Natural killer cell (primary cell): ENCODE results near the gene CDKL4. TPM values are rescaled to one million over a fixed set of nuclear protein-coding genes. Genes with fewer than 3 reads are reported as not detected.

Source experiments
- ATAC-seq, 3 donors: fragments of 150-1000 bp in 2 of 3; fragments of 200-7000 bp in 1 of 3; cut with Tn5 transposase; 1 replicate in 1 of 3; 2 replicates in 2 of 3; pipeline ENCODE4 v1.10.0; 2021; ENCODE audit warnings: mild to moderate bottlenecking in 2 of 3, moderate library complexity in 2 of 3
- DNase-seq, 2 donors: peaks; one replicate each; pipeline versions ENCODE4 v3.0.0 to v3.0.0-alpha.2; 2013 to 2021; ENCODE audit warnings: mixed read lengths in 1 of 2
- H3K27ac ChIP-seq: one replicate; pipeline ENCODE4 v1.5.1; 2013; ENCODE audit warnings: mild to moderate bottlenecking, low read length
- H3K27me3 ChIP-seq: one replicate; pipeline ENCODE4 v1.6.1; 2013; ENCODE audit warnings: low read length; ENCODE audit not compliant: control insufficient read depth, insufficient read depth
- H3K36me3 ChIP-seq: one replicate; pipeline ENCODE4 v1.6.1; 2013; ENCODE audit warnings: low read length; ENCODE audit not compliant: control insufficient read depth, insufficient read depth
- H3K4me1 ChIP-seq: one replicate; pipeline ENCODE4 v1.6.1; 2013; ENCODE audit warnings: low read length; ENCODE audit not compliant: control insufficient read depth, insufficient read depth
- H3K4me3 ChIP-seq: one replicate; pipeline ENCODE4 v1.5.1; 2013; ENCODE audit warnings: low read length
- H3K9me3 ChIP-seq: one replicate; pipeline ENCODE4 v1.6.1; 2013; ENCODE audit warnings: low read length; ENCODE audit not compliant: control insufficient read depth, insufficient read depth
- H3K27ac Mint-ChIP-seq, 2 donors: one replicate each; pipeline ENCODE4 v1.8.0; 2022; ENCODE audit warnings: mild to moderate bottlenecking in 2 of 2, mixed read lengths in 2 of 2, moderate library complexity in 1 of 2
- H3K27me3 Mint-ChIP-seq, 2 donors: one replicate each; pipeline ENCODE4 v1.8.0; 2022; ENCODE audit warnings: low read depth in 2 of 2, mixed read lengths in 2 of 2
- H3K36me3 Mint-ChIP-seq: one replicate; pipeline ENCODE4 v1.8.0; 2022; ENCODE audit warnings: mixed read lengths
- H3K4me1 Mint-ChIP-seq, 2 donors: one replicate each; pipeline ENCODE4 v1.8.0; 2022; ENCODE audit warnings: mixed read lengths in 2 of 2
- H3K4me3 Mint-ChIP-seq: one replicate; pipeline ENCODE4 v1.8.0; 2022; ENCODE audit warnings: mild to moderate bottlenecking, moderate library complexity, mixed read lengths
- H3K9me3 Mint-ChIP-seq, 2 donors: one replicate each; pipeline ENCODE4 v1.8.0; 2022; ENCODE audit warnings: mixed read lengths in 2 of 2
- WGBS: methylation state at CpG from one replicate; pipeline ENCODE4 v1.1.7; 2013; ENCODE audit warnings: missing lambda C conversion rate; ENCODE audit not compliant: insufficient coverage; 5-methylcytosine and 5-hydroxymethylcytosine counted together
- intact Hi-C: fragments of 100-400 bp; cut with micrococcal nuclease; formaldehyde crosslinking; loops from one replicate; pipeline ENCODE4 v1.14.2; 2022
- total RNA-seq, 4 donors: library from RNA; stranded (reverse); fragments of 120-200 nt in 1 of 4; gene quantifications; one replicate each; pipeline versions ENCODE4 v1.2.3 to v1.2.4, GENCODE V29; 2013 to 2022
- TF ChIP-seq, protein P1 (sequence below): fragments of 200-600 bp; IDR thresholded peaks from one replicate; pipeline ENCODE4 v1.8.0; 2022; ENCODE audit warnings: antibody characterized with exemption

The CDKL4 gene
- not detected for total RNA-seq
- 0.34 TPM for total RNA-seq (2013)

DNA sequence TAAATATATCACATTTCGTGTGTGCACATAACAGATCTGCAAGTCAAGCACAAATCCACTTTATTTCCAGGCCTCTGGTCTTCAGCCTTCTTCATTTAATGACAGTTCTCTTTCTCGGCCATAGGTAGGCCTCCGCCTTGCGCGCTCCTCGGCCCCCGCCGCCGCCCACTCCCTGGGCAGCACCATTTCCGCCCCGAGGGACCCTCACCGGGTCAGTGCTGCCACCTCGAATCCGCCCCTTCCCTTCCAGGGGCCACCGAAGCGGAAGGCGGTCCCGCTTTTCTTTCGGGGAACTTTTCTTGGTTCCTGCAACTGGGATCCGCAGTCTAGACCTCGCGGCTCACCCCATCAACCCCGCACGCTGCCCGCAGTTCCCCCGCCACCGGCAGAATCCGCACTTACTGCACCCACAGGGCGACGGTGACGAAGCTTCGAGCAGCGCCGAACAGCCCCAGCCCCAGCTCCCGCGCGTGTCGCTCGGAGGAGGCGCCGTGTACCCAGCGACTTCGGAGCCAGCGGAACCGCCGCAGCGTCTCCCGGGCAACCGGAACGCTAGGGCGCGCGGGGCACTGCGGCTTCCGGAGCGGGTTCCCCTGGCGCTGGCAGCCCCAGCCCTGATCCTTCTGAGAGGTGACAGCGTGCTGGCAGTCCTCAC lies at the start of gene CDKL4:
CDKL4 (minus strand) TSS at position 502 of the 655 bp plus-strand sequence.
- H3K4me3 ChIP-seq, result peak within 1 kb of the TSS; percentile 33

DNA sequence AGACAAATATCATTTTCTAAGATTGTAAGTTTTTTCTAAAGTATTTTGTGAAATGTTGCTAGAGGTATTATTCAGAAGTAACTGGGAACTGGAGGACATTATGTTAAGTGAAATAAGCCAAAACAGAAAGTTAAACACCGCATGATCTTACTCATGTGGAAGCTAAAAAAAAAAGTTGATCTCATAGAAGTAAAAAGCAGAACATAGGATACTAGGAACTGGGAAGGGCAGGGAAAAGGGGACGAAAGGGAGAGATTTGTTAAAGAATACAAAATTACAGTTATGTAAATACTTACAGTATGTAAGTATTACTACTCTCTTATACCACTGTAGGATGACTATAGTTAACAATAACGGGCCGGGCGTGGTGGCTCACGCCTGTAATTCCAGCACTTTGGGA lies 46.7 kb upstream of the CDKL4 start:
- H3K4me1 ChIP-seq, result no peaks in the 10 kb centered on the region
- ATAC-seq (no peak), DNase-seq (no peak)
- intact Hi-C loops, result no loop called here
- H3K4me3 ChIP-seq, result no peak overlapping the region
- H3K9me3 ChIP-seq, result no peaks in the 10 kb centered on the region
- H3K27me3 Mint-ChIP-seq, result no peaks in the 10 kb centered on the region
- H3K9me3 Mint-ChIP-seq, result no peaks in the 10 kb centered on the region
- H3K4me3 Mint-ChIP-seq, result no peak overlapping the region
- no peak overlapping the region for H3K27ac ChIP-seq
- TF ChIP-seq, protein P1, sequence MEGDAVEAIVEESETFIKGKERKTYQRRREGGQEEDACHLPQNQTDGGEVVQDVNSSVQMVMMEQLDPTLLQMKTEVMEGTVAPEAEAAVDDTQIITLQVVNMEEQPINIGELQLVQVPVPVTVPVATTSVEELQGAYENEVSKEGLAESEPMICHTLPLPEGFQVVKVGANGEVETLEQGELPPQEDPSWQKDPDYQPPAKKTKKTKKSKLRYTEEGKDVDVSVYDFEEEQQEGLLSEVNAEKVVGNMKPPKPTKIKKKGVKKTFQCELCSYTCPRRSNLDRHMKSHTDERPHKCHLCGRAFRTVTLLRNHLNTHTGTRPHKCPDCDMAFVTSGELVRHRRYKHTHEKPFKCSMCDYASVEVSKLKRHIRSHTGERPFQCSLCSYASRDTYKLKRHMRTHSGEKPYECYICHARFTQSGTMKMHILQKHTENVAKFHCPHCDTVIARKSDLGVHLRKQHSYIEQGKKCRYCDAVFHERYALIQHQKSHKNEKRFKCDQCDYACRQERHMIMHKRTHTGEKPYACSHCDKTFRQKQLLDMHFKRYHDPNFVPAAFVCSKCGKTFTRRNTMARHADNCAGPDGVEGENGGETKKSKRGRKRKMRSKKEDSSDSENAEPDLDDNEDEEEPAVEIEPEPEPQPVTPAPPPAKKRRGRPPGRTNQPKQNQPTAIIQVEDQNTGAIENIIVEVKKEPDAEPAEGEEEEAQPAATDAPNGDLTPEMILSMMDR, result no peak
- 100% methylated on average over 5 of the region's 6 CpGs for WGBS
- no peaks in the 10 kb centered on the region for H3K27me3 ChIP-seq
- H3K36me3 Mint-ChIP-seq, result no peaks in the 10 kb centered on the region
- no peak overlapping the region for H3K27ac Mint-ChIP-seq
- H3K36me3 ChIP-seq, result peaks cover 11% of the 10 kb centered on the region
- H3K4me1 Mint-ChIP-seq, result no peaks in the 10 kb centered on the region

More for the DNA sequence above, at the start of gene CDKL4:
- intact Hi-C loops, result no loop called here
- no peaks in the 10 kb centered on the region for H3K27me3 Mint-ChIP-seq
- H3K27ac ChIP-seq, result peak within 1 kb of the TSS; percentile 15
- no peaks in the 10 kb centered on the region for H3K9me3 Mint-ChIP-seq
- ATAC-seq (peak; percentile 69 to 80 (median 79)), DNase-seq (peak; percentile 27 to 43)
- TF ChIP-seq, protein P1, result no peak
- no peaks in the 10 kb centered on the region for H3K36me3 Mint-ChIP-seq
- peak within 1 kb of the TSS; percentile 92 for H3K4me3 Mint-ChIP-seq
- no peaks in the 10 kb centered on the region for H3K9me3 ChIP-seq
- peak within 1 kb of the TSS; percentile 70 to 84 for H3K27ac Mint-ChIP-seq
- H3K4me1 ChIP-seq, result peaks cover 7% of the 10 kb centered on the region
- peaks cover 14 to 19% of the 10 kb centered on the region in 2 donors for H3K4me1 Mint-ChIP-seq
- H3K27me3 ChIP-seq, result no peaks in the 10 kb centered on the region
- 71% methylated on average over 58 of the region's 58 CpGs for WGBS
- no peaks in the 10 kb centered on the region for H3K36me3 ChIP-seq

DNA sequence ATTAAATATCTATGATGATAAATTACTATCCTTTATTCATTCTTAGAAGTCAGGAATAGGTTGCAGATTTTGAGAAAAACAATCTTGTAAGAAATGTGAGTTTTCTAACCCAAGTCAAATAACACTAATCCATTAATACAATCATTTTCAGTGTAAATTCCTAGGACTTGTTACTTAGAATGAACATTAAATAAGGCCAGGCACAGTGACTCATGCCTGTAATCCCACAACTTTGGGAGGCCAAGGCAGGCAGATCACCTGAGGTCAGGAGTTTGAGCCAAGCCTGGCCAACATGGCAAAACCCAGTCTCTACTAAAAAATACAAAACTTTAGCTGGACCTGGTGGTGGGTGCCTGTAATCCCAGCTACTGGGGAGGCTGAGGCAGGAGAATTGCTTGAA lies 45.8 kb upstream of the CDKL4 start:
- ATAC-seq, result no peak
- Mint-ChIP-seq H3K27me3 (no peaks in the 10 kb centered on the region), H3K4me3 (no peak overlapping the region)

More for the DNA sequence above, 45.8 kb upstream of the CDKL4 start:
- Histone ChIP-seq H3K36me3 (peaks cover 13% of the 10 kb centered on the region), H3K4me1 (no peaks in the 10 kb centered on the region), H3K9me3 (no peaks in the 10 kb centered on the region), H3K27ac (no peak overlapping the region), H3K4me3 (no peak overlapping the region), H3K27me3 (no peaks in the 10 kb centered on the region)
- DNase-seq, result no peak
- no peaks in the 10 kb centered on the region for H3K36me3 Mint-ChIP-seq
- TF ChIP-seq, protein P1, result no peak
- H3K4me1 Mint-ChIP-seq, result no peaks in the 10 kb centered on the region
- no peaks in the 10 kb centered on the region for H3K9me3 Mint-ChIP-seq
- intact Hi-C loops, result no loop called here
- H3K27ac Mint-ChIP-seq, result no peak overlapping the region
